MCF 10A (cell line): ENCODE measurements around the gene ZNF25. TPM values are rescaled to one million over a fixed set of nuclear protein-coding genes. Genes with fewer than 3 reads are reported as not detected.
"Not testable (repeated sequence)": the region's sequence is repeated elsewhere in the genome, so short reads cannot be mapped to it uniquely, and the experiment has no call there.

Experiments used
- BruUV-seq: library from RNA; stranded (reverse); fragments of 400-500 nt; replicated peaks from 2 replicates; lab custom pipeline; 2021; lab: Mats Ljungman, UMichigan
- CTCF ChIA-PET: fragments of 300-600 bp; sonication (Branson Sonifier 250); formaldehyde crosslinking; extraction: SDS; loops from one replicate; lab custom pipeline; 2021; ENCODE audit warnings: antibody characterized with exemption, inconsistent platforms; lab: Yijun Ruan, JAX
- POLR2A ChIA-PET: fragments of 300-600, 350-650 bp; sonication (Branson Sonifier 250); formaldehyde crosslinking; extraction: SDS; loops from one replicate; lab custom pipeline; 2020; ENCODE audit warnings: antibody characterized with exemption, inconsistent platforms; lab: Yijun Ruan, JAX
- DNase-seq: peaks from one replicate; pipeline ENCODE4 v3.0.0-alpha.2; 2018; ENCODE audit not compliant: unreplicated experiment
- H3K27ac Mint-ChIP-seq: one replicate; pipeline ENCODE4 v1.8.0; 2022; ENCODE audit warnings: mild to moderate bottlenecking, low read depth, mixed read lengths; ENCODE audit not compliant: unreplicated experiment
- H3K27me3 Mint-ChIP-seq: one replicate; pipeline ENCODE4 v1.8.0; 2022; ENCODE audit warnings: mixed read lengths; ENCODE audit not compliant: insufficient read depth, unreplicated experiment
- H3K36me3 Mint-ChIP-seq: one replicate; pipeline ENCODE4 v1.8.0; 2022; ENCODE audit warnings: mild to moderate bottlenecking, moderate library complexity, mixed read lengths; ENCODE audit not compliant: insufficient read depth, unreplicated experiment
- H3K4me1 Mint-ChIP-seq: one replicate; pipeline ENCODE4 v1.8.0; 2022; ENCODE audit warnings: mixed read lengths; ENCODE audit not compliant: insufficient read depth, unreplicated experiment
- H3K4me3 Mint-ChIP-seq: one replicate; pipeline ENCODE4 v1.8.0; 2022; ENCODE audit warnings: mild to moderate bottlenecking, moderate library complexity, mixed read lengths; ENCODE audit not compliant: unreplicated experiment
- H3K9me3 Mint-ChIP-seq: one replicate; pipeline ENCODE4 v1.8.0; 2022; ENCODE audit warnings: mixed read lengths; ENCODE audit not compliant: unreplicated experiment
- intact Hi-C: fragments of 100-400 bp; cut with micrococcal nuclease; formaldehyde crosslinking; loops from 2 replicates; pipeline ENCODE4 v1.14.1; 2022
- total RNA-seq: library from RNA; stranded (reverse); gene quantifications from 2 replicates; pipeline ENCODE4 v1.2.3, GENCODE V29; 2022
- TF ChIP-seq, protein P1 (sequence below): fragments of 200-600 bp; IDR thresholded peaks from one replicate; pipeline ENCODE4 v1.8.0; 2022; ENCODE audit warnings: antibody characterized with exemption, mild to moderate bottlenecking; ENCODE audit not compliant: unreplicated experiment

ZNF25 gene
- total RNA-seq, 1 experiment from 2014 or later = 7.2 TPM

GRCh38 chr10:37930423-37930822, 46.0 kb downstream of the ZNF25 start:
- intact Hi-C loops = no loop called here
- no peak overlapping the region for H3K4me3 Mint-ChIP-seq
- peaks cover 3% of the 10 kb centered on the region for H3K9me3 Mint-ChIP-seq
- H3K36me3 Mint-ChIP-seq = no peaks in the 10 kb centered on the region
- H3K27me3 Mint-ChIP-seq = no peaks in the 10 kb centered on the region
- no peaks in the 10 kb centered on the region for H3K4me1 Mint-ChIP-seq
- TF ChIP-seq, protein P1, sequence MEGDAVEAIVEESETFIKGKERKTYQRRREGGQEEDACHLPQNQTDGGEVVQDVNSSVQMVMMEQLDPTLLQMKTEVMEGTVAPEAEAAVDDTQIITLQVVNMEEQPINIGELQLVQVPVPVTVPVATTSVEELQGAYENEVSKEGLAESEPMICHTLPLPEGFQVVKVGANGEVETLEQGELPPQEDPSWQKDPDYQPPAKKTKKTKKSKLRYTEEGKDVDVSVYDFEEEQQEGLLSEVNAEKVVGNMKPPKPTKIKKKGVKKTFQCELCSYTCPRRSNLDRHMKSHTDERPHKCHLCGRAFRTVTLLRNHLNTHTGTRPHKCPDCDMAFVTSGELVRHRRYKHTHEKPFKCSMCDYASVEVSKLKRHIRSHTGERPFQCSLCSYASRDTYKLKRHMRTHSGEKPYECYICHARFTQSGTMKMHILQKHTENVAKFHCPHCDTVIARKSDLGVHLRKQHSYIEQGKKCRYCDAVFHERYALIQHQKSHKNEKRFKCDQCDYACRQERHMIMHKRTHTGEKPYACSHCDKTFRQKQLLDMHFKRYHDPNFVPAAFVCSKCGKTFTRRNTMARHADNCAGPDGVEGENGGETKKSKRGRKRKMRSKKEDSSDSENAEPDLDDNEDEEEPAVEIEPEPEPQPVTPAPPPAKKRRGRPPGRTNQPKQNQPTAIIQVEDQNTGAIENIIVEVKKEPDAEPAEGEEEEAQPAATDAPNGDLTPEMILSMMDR = no peak
- BruUV-seq = no TSS peak
- no peak for DNase-seq
- no peak overlapping the region for H3K27ac Mint-ChIP-seq
- CTCF ChIA-PET = interaction anchor here (0.7 kb wide), 1 partner anchor 175 kb away, joined by 3 read pairs; no protein-coding TSS in a partner anchor
- POLR2A ChIA-PET = no interaction called here

DNA sequence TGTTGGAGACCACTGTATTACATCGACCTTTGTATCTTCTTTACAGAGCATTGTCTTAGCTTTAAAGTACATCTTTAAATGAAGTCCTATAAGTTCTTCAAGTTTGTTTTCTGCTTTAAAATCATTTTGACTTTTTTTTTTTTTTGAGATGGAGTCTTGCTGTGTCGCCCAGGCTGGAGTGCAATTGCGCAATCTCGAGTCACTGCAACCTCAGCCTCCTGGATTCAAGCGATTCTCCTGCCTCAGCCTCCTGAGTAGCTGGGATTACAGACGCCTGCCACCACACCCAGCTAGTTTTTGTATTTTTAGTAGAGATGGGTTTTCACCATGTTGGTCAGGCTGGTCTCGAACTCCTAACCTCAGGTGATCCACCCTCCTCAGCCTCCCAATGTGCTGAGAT, 68.3 kb downstream of the ZNF25 start:
- H3K36me3 Mint-ChIP-seq, intact Hi-C loops, POLR2A ChIA-PET, H3K4me3 Mint-ChIP-seq, H3K4me1 Mint-ChIP-seq, CTCF ChIA-PET, H3K27me3 Mint-ChIP-seq, H3K27ac Mint-ChIP-seq, DNase-seq, H3K9me3 Mint-ChIP-seq, BruUV-seq: not testable (repeated sequence)

GRCh38 chr10:37906382-37906781, 70.1 kb downstream of the ZNF25 start:
- Mint-ChIP-seq H3K27me3 (no peaks in the 10 kb centered on the region), H3K27ac (no peak overlapping the region), H3K4me3 (no peak overlapping the region), H3K36me3 (no peaks in the 10 kb centered on the region), H3K9me3 (no peaks in the 10 kb centered on the region), H3K4me1 (no peaks in the 10 kb centered on the region)
- no peak for DNase-seq
- TF ChIP-seq, protein P1 = no peak
- CTCF ChIA-PET = no interaction called here
- BruUV-seq = no TSS peak
- intact Hi-C loops = no loop called here
- POLR2A ChIA-PET = no interaction called here

Other genes starting within 250 kb of the ZNF25 start
- gene ZNF248, start 119.0 kb downstream of the ZNF25 start, total RNA-seq = 5.7 and 10.0 TPM in 2 replicates
- gene ZNF33A, start 34.0 kb upstream of the ZNF25 start, total RNA-seq = 20.7 and 23.5 TPM in 2 replicates
- 44.5 and 52.3 TPM in 2 replicates for gene ZNF37A, start 117.7 kb upstream of the ZNF25 start, total RNA-seq